ENCODE measurements around the gene MEOX2.

DNA sequence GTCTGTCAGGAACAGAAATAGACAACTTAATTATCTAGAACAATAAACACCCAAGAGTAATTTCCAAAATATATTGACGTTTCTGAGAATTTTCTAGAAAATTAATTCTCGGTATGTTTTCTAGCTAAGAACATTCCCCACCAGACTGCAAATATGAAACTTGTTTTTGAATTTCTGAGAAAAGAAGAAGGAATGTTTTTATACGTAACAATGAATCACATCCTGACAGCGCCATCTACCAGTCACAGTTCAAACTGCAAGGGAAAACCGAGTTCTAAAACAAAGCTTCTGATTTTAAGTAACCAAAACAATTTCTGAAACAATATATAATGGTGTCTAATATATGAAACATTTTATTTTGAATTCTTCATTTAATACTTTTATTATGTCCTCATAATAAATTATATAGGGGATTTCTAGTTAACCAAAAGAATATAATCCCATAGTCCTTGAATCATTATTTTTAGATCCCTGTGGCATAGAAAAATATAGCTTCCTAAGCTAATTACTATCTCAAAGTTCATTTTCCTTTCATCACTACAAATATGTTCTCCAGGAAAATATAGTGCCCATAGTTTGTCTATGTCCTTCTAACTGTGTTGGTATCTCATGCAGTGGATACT lies 34.5 kb upstream of the MEOX2 start:
- TF ChIP-seq POLR2A (IDR thresholded peaks at IDR 0.05) = no peak
- no peak for TF ChIP-seq POLR2AphosphoS5 (IDR thresholded peaks at IDR 0.05)
- TF ChIP-seq, protein P1, sequence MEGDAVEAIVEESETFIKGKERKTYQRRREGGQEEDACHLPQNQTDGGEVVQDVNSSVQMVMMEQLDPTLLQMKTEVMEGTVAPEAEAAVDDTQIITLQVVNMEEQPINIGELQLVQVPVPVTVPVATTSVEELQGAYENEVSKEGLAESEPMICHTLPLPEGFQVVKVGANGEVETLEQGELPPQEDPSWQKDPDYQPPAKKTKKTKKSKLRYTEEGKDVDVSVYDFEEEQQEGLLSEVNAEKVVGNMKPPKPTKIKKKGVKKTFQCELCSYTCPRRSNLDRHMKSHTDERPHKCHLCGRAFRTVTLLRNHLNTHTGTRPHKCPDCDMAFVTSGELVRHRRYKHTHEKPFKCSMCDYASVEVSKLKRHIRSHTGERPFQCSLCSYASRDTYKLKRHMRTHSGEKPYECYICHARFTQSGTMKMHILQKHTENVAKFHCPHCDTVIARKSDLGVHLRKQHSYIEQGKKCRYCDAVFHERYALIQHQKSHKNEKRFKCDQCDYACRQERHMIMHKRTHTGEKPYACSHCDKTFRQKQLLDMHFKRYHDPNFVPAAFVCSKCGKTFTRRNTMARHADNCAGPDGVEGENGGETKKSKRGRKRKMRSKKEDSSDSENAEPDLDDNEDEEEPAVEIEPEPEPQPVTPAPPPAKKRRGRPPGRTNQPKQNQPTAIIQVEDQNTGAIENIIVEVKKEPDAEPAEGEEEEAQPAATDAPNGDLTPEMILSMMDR (IDR thresholded peaks at IDR 0.05) = peak; percentile 65 to 80 (median 67)

Measured in transverse colon (tissue), 4 donors.